A673 (cell line): Measurements from ENCODE around the gene PHACTR3. TPM values are rescaled to one million over a fixed set of nuclear protein-coding genes. Genes with fewer than 3 reads are reported as not detected.

Experiments used
- BruUV-seq: library from RNA; stranded (reverse); fragments of 400-500 nt; replicated peaks from 2 replicates; lab custom pipeline; 2021; lab: Mats Ljungman, UMichigan
- CTCF ChIA-PET: fragments of 300-600 bp; sonication (Branson Sonifier 250); formaldehyde crosslinking; loops from one replicate; lab custom pipeline; 2022; ENCODE audit warnings: antibody characterized with exemption; lab: Charles Lee
- POLR2A ChIA-PET: fragments of 300-600 bp; sonication (Branson Sonifier 250); formaldehyde crosslinking; loops from one replicate; lab custom pipeline; 2022; ENCODE audit warnings: antibody characterized with exemption; ENCODE audit not compliant: low non-redundant PET; lab: Charles Lee
- DNase-seq: peaks from one replicate; pipeline ENCODE4 v3.0.0-alpha.2; 2015; ENCODE audit warnings: low spot score
- H3K27ac ChIP-seq: fragments of 200-600 bp; sonication (generic); 2 replicates; pipeline ENCODE4 v1.5.1; 2016; ENCODE audit warnings: mixed run types, low read depth, mild to moderate bottlenecking, mixed read lengths, antibody characterized with exemption, low read length; ENCODE audit not compliant: poor library complexity, severe bottlenecking
- H3K27me3 ChIP-seq: fragments of 200-600 bp; sonication (generic); replicated peaks from 2 replicates; pipeline ENCODE4 v1.6.1; 2017; ENCODE audit warnings: mixed run types, low read depth, mild to moderate bottlenecking, mixed read lengths, antibody characterized with exemption, low read length; ENCODE audit not compliant: insufficient read depth, poor library complexity
- H3K36me3 ChIP-seq: fragments of 200-600 bp; sonication (generic); 2 replicates; pipeline ENCODE4 v1.6.1; 2016; ENCODE audit warnings: mixed run types, mild to moderate bottlenecking, mixed read lengths, antibody characterized with exemption, low read length; ENCODE audit not compliant: insufficient read depth, poor library complexity, severe bottlenecking
- H3K4me1 ChIP-seq: fragments of 200-600 bp; sonication (generic); 2 replicates; pipeline ENCODE4 v1.6.1; 2017; ENCODE audit warnings: mixed run types, mild to moderate bottlenecking, mixed read lengths, antibody characterized with exemption, low read length; ENCODE audit not compliant: insufficient read depth, poor library complexity, severe bottlenecking
- H3K4me3 ChIP-seq: fragments of 200-600 bp; sonication (generic); 2 replicates; pipeline ENCODE4 v1.5.1; 2016; ENCODE audit warnings: low read depth, mixed run types, mild to moderate bottlenecking, mixed read lengths, low read length; ENCODE audit not compliant: poor library complexity, severe bottlenecking
- H3K9me3 ChIP-seq: fragments of 200-600 bp; sonication (generic); 2 replicates; pipeline ENCODE4 v1.6.1; 2016; ENCODE audit warnings: mixed run types, low read depth, mild to moderate bottlenecking, mixed read lengths, antibody characterized with exemption, low read length; ENCODE audit not compliant: poor library complexity, severe bottlenecking
- EZH2 ChIP-seq: fragments of 200-600 bp; sonication (generic); IDR thresholded peaks from 2 replicates; pipeline ENCODE4 v1.6.1; 2017; ENCODE audit warnings: borderline replicate concordance, low read depth, mild to moderate bottlenecking, mixed read lengths, antibody characterized with exemption, low read length; ENCODE audit not compliant: poor library complexity, severe bottlenecking
- intact Hi-C: fragments of 100-400 bp; cut with micrococcal nuclease; formaldehyde crosslinking; loops from one replicate; pipeline ENCODE4 v1.10.0; 2022; ENCODE audit not compliant: unreplicated experiment
- total RNA-seq: library from RNA; stranded (reverse); gene quantifications from 2 replicates; pipeline ENCODE4 v1.2.3, GENCODE V29; 2021
- TF ChIP-seq, protein P1 (sequence below): fragments of 300-800, 200-600 bp; sonication (generic); conservative IDR thresholded peaks from 2 replicates; pipeline ENCODE4 v1.5.1; 2017; ENCODE audit warnings: low read depth, mild to moderate bottlenecking, antibody characterized with exemption, low read length, moderate library complexity, mixed read lengths

PHACTR3 gene
- total RNA-seq, 1 experiment from 2014 or later: 0.17 TPM

DNA sequence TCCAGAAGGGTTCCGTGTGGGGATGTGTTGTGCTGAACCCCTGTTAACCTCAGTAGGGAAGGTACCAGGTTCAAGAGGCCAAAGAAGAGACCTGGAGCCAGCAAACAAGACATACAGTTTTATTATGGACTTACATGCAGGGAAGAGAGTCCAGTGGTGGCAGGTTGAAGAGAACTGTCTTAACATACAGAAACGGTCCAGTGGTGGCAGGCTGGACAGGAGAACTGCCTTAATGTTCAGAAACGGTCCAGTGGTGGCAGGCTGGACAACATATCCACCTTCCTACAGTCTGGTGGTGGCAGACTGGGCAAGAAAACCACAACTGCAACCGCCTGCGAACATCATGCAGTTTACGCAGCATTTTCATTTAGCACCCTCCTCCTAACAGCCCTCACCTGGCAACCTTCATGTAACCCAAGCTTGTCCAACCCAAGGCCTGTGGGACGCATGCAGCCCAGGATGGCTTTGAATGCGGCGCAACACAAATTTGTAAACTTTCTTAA is 75.9 kb downstream of the PHACTR3 start:
- Histone ChIP-seq H3K27me3 (peaks cover 55% of the 10 kb centered on the region), H3K36me3 (no peaks in the 10 kb centered on the region), H3K27ac (no peak overlapping the region), H3K9me3 (no peaks in the 10 kb centered on the region), H3K4me3 (no peak overlapping the region), H3K4me1 (no peaks in the 10 kb centered on the region)
- ChIA-PET POLR2A (no interaction called here), CTCF (no interaction called here)
- intact Hi-C loops: no loop called here
- BruUV-seq: no TSS peak
- no peak for DNase-seq
- no peak for TF ChIP-seq EZH2
- TF ChIP-seq, protein P1, sequence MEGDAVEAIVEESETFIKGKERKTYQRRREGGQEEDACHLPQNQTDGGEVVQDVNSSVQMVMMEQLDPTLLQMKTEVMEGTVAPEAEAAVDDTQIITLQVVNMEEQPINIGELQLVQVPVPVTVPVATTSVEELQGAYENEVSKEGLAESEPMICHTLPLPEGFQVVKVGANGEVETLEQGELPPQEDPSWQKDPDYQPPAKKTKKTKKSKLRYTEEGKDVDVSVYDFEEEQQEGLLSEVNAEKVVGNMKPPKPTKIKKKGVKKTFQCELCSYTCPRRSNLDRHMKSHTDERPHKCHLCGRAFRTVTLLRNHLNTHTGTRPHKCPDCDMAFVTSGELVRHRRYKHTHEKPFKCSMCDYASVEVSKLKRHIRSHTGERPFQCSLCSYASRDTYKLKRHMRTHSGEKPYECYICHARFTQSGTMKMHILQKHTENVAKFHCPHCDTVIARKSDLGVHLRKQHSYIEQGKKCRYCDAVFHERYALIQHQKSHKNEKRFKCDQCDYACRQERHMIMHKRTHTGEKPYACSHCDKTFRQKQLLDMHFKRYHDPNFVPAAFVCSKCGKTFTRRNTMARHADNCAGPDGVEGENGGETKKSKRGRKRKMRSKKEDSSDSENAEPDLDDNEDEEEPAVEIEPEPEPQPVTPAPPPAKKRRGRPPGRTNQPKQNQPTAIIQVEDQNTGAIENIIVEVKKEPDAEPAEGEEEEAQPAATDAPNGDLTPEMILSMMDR: no peak

DNA sequence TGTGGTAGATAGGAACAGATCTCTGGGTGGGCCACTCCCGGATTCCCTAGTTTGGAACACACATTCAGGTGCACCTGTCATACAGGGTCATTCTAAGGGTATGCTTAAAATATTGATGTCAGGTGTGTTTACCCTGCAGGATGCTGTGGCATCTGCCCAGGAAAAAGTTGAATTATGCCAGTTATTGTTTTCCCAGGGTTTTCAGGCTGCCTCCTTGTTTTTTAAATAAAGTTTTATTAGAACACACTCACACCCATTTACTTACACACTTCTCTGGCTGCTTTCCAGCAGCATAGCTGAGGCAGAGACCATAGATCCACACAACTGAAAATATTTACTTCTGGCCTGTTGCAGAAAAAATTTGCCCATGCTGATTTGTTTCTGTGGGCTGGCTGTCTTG is 76.5 kb downstream of the PHACTR3 start:
- POLR2A ChIA-PET: no interaction called here
- no peak for DNase-seq
- intact Hi-C loops: no loop called here
- Histone ChIP-seq H3K4me3 (no peak overlapping the region), H3K27me3 (peaks cover 49% of the 10 kb centered on the region), H3K9me3 (no peaks in the 10 kb centered on the region), H3K27ac (no peak overlapping the region), H3K4me1 (no peaks in the 10 kb centered on the region), H3K36me3 (no peaks in the 10 kb centered on the region)
- CTCF ChIA-PET: no interaction called here
- no TSS peak for BruUV-seq
- TF ChIP-seq, protein P1: no peak
- TF ChIP-seq EZH2: no peak

DNA sequence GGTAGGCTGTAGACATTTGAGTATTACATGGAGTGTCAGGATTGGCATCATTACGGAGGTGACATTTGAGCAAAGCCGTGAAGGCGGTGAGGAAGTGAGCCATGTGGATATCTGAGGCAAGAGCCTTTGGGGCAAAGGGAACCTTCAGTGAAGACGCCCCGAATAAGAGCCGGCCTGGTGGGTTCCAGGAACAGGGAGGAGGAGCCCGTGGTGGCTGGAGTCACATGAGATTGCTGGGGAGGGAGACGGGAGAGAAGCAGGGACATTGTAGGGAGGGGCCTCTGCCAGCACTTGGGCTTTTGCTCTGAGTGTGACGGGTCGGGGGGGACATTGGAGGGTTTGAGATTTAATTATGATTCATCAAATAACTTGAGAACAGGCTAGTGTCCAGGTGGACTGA is 78.3 kb downstream of the PHACTR3 start:
- no TSS peak for BruUV-seq
- CTCF ChIA-PET: no interaction called here

More for the DNA sequence above, 78.3 kb downstream of the PHACTR3 start:
- POLR2A ChIA-PET: no interaction called here
- no peak for DNase-seq
- Histone ChIP-seq H3K27me3 (peaks cover 34% of the 10 kb centered on the region), H3K9me3 (no peaks in the 10 kb centered on the region), H3K4me1 (no peaks in the 10 kb centered on the region), H3K27ac (no peak overlapping the region), H3K36me3 (no peaks in the 10 kb centered on the region), H3K4me3 (no peak overlapping the region)
- intact Hi-C loops: no loop called here
- TF ChIP-seq, protein P1: no peak
- TF ChIP-seq EZH2: no peak
